HG03025 (cell line): ENCODE data around the gene CEP152.

Experiments
- ATAC-seq: cut with Tn5 transposase; IDR thresholded peaks from one replicate; pipeline ENCODE4 v1.9.1; 2021; ENCODE audit warnings: mild to moderate bottlenecking, moderate library complexity; ENCODE audit not compliant: unreplicated experiment, low FRiP score

CEP152 gene

GRCh38 chr15:48717458-48717857 is 93.4 kb downstream of the CEP152 start:
- ATAC-seq: no peak

GRCh38 chr15:48712546-48712945 is 98.3 kb downstream of the CEP152 start:
- ATAC-seq: no peak

GRCh38 chr15:48710952-48711495 is 99.8 kb downstream of the CEP152 start:
- no peak for ATAC-seq

- no peak for ATAC-seq
These were observed 102.2 kb downstream of the CEP152 start for GRCh38 chr15:48708641-48709040.

GRCh38 chr15:48705381-48705780 is 105.5 kb downstream of the CEP152 start:
- ATAC-seq: no peak

GRCh38 chr15:48703544-48703943 is 107.3 kb downstream of the CEP152 start:
- ATAC-seq: no peak

GRCh38 chr15:48702569-48703236 is 108.2 kb downstream of the CEP152 start:
- ATAC-seq: no peak

GRCh38 chr15:48696627-48697312 is 114.1 kb downstream of the CEP152 start:
- ATAC-seq: no peak

- no peak for ATAC-seq
These were observed 114.9 kb downstream of the CEP152 start for GRCh38 chr15:48695827-48696573.

- no peak for ATAC-seq
These were observed 115.6 kb downstream of the CEP152 start for GRCh38 chr15:48695088-48695826.

GRCh38 chr15:48693484-48693883 is 117.4 kb downstream of the CEP152 start:
- ATAC-seq: no peak

GRCh38 chr15:48688493-48688892 is 122.4 kb downstream of the CEP152 start:
- no peak for ATAC-seq
